Fibroblast of skin of right biceps (primary cell): ENCODE data around the gene CHST14.

ENCODE experiments used
- DNase-seq: peaks from one replicate; pipeline ENCODE4 v3.0.0-alpha.2; 2013

The CHST14 gene

DNA sequence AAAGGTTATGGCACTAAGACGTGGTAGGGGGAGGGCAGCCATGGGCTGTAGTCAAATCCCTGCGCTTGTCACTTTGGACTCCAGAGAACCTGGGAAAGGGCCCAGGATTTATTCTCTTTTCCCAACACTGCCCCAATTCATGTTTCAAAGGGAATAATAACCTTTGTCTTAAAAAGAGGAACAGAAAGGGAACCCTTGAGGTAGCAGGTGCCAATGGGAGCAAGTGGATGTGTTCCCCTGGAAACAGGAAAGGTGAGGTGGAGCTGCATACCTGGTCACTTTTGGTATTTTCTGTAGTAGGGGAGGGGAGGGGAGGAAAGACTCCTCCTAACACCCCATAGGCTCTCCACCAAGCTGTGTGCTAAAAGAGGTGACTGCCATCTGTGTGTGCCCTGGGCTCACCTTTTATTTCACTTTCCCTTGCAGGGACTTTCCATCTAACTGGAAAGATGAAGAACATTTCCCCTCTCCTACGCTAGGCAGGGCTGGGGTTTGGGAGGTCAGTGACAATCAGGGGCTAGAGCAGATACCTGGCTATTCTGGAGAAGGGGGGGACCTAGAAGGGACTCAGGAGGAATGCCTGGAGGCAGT is 6.1 kb upstream of the CHST14 start:
- DNase-seq = no peak

DNA sequence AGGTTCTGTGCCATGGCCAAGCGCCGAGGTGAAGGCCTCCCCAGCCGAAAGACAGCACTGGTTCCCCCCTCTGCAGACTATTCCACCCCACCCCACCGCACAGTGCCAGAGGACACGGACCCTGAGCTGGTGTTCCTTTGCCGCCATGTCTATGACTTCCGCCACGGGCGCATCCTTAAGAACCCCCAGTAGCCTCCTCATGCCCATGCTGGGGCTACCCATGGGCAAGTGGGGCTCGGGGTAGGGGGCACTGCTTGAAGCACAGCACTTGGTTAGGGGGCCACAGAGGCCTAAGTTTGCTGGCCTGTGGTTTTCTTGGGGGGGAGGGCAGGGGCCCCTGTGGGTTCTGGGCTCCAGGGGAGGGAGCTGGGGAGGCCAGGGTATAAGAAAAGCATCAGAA is 4.8 kb upstream of the CHST14 start:
- DNase-seq = no peak

DNA sequence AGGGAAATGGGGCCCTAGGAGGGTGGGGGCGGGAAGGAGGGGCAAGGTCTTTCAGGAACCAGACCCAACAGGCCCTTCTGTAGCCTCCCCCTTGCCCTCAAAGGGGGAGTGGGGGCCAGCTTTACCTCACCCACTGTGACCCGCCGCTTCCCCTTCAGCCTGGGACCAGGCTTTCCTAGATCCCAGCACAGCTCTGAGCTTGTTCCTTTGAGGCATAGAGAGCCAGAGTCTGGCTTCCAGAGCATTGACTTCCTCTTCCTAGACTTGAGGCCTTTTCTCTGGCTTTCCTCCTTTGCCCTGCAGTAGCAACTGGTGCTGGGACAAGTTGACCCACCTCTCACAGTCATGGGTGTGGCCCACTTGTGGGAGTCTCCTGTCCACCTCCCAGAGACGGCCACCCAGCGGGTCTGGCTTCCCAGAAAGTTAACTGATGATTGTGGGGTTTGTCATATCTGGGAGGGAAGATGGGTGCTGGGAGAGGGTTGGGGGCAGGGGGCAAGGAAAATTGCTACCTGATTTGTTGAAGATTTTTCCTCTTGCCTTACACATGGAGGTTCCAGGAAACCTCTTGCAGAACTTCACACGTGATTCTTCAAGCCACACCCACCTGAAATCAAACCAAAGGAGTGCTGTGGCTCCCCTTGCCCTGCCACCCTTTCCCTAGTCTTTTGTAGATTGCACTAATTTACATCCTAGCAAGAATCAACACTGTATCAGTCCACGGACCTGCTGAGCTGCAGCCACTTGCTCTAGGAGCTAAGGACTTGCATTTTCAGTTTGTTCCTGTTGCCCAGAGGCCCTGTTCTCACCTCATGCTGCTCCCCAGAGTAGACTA is 4.1 kb upstream of the CHST14 start:
- DNase-seq = no peak

DNA sequence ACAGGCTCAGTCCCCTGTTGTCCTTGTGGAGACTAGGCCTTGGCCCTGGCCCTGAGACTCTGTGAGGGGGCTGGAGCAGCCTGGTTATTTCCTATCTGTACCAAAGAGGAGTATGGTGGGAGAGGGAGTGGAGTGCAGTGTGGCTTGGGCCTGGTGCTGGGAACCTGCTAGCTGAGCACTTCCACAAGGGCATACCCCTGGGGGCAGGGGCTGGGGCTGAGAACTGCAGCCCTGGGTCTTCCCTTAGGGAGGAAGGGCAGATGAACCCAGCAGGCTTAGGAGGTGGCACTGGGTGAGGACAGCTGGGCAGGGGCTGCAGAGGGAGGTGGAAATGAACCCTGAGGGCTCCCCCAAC is 3.5 kb upstream of the CHST14 start:
- no peak for DNase-seq

GRCh38 chr15:40468898-40469331 is 1.9 kb upstream of the CHST14 start:
- no peak for DNase-seq

DNA sequence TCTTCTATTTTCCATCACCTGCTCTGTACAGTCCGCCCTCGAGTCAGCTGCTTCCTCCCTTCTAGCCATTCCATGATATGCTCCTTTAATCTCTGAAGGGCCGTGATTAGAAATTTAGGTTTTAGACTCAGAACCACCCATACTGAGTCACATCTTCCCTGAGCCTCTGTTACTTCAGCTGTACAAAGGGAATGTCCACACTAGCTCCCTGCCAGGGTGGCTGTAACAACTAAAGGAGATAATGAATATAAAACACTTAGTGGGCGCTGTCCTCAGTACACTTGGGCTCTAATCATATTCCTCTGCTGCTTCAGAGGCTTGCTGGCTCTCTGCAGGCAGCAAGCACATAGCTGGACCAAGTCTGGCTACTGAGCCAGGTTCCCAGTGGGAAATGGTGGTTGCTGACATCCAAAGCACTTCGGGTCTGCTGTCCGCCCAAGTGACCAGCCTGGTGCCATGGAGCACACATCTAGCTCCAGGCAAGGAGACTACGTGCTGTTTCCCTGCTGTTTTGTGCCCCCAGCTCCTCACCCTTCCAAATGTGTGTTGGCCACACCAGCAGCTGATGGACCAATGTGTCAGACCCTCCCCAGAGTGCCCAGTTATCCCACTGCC is 901 bp upstream of the CHST14 start:
- no peak for DNase-seq

GRCh38 chr15:40471105-40471807 is 472 bp downstream of the CHST14 start:
- peak; percentile 15 for DNase-seq

- peak; percentile 22 for DNase-seq
Measured at GRCh38 chr15:40471808-40472150, 995 bp downstream of the CHST14 start.

DNA sequence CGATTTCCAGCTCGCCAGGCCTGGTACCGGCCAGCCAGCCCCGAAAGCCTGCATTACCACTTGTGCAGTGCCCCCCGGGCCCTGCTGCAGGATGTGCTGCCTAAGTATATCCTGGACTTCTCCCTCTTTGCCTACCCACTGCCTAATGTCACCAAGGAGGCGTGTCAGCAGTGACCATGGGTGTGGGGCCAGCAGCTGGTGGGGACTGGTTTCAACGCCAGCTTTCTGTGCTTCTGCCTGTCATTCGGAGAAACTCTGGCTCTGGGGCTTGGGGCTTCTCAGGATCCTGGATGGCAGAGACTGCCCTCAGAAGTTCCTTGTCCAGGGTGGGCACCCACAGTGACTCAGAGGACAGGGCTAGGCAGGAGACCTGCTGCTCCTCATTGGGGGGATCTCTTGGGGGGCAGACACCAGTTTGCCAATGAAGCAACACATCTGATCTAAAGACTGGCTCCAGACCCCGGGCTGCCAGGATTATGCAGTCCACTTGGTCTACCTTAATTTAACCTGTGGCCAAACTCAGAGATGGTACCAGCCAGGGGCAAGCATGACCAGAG is 1.5 kb downstream of the CHST14 start:
- DNase-seq = no peak

DNA sequence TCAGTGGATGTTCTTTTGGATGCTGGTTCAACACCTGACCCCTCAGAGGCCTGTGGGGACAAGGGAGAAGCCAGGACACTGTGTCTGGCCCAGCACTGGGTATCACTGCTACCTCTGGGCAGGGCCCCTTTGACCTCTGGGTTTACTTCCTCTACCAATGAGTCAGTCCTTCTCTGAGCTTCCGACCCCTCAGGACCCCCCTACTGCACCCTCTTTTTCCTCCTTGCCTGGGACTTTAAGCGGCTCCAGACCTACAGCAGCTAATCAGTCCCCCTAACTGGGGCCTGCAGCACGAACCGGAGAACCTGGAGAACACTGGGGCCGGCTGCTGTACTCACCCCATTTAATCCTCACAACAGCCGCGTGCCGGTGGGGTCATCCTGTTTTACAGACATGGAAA is 3.8 kb downstream of the CHST14 start:
- DNase-seq = no peak

GRCh38 chr15:40477642-40478327 is 7.0 kb downstream of the CHST14 start:
- DNase-seq = no peak

DNA sequence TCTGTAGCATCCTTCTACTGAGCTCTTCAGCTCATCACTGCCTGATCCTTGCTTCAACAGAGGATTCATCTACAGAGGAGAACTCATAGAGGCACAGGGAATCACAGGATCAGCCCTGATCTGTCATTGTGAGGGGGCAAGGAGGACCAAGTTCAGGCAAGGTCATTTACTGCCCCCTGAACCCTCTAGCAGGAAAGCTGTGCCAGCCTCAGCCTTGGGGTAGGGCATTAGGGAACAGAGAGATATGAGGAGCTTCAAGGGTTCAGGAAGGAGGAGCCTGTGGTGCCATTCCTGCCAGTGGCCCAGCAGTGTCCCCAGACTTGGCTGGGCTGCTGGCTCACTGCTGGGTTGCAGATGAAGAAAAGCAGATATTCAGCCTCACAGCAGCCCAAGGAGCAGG is 8.2 kb downstream of the CHST14 start:
- no peak for DNase-seq

DNA sequence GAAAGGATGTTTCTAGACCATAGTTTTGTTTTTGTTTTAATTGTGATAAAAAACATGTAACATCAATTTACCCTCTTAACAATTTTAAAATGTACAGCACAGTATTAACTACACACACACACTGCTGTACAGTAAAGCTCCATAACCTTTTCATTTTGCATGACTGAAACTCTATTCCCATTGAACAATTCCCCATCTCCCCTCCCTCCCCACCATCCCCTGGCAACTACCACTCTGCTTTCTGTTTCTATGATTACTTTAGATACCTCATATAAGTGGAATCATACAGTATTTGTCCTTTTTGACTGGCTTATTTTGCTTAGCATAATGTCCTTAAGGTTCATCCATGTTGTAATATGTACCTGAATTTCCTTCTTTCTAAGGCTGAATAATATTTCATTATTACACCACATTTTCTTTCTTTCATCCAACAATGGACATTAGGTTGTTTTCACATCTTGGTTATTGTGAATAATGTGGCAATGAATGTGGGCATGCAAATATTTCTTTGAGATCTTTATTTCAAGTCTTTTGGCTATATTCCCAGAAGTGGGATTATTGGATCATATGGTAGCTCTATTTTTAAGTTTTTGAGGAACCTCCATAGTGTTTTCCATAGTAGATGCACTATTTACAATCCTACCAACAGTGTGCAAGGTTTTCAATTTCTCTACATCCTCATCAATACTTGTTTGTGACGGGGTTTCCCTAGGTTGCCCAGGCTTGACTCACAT is 10.7 kb downstream of the CHST14 start:
- DNase-seq = no peak

DNA sequence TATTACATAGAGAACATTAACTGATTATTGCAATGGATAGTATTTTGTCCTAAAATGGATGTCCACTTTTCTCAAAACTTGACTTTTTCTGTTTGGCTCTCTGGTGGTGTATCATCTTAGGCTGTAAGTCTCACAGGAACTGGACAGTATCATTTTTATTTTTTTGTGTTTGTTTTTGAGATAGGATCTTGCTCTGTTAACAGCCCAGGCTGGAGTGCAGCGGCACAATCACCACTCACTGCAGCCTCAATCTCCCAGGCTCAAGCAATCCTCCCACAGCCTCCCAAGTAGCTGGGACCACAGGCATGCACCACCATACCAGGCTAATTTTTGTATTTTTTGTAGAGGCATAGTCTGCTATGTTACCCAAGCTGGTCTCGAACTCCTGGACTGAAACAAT is 13.1 kb downstream of the CHST14 start:
- no peak for DNase-seq

DNA sequence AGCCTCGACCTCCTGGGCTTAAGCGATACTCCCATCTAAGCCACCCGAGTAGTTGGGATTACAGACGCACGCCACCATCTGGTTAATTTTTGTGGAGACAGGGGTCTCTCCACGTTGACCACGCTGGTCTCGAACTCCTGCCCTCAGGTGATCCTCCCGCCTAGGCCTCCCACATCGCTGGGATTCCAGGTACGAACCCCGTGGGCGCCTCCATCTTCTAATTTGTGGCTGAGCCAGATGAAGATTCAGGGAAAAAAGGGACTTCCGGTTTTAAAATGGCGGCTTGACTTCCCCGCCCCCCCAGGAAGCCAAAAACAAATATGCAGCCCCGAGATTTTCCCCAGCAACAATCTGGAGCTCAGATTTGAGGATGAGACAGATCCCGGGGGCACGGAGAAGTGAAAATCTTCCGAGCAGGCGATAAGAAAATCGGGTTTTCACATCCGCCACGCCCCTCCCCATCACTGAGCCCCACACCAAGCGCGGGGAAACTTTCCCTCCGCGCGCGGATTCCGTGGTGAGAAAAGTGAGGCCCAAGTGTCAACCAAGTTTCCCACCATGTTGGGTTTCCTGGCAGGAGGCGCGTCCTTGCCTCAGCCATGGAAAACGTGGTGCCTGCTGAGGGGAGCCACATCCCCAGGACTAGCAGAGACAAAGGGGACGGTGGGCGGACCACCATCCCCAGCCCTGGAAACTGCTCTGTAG is 15.4 kb downstream of the CHST14 start:
- DNase-seq = no peak

DNA sequence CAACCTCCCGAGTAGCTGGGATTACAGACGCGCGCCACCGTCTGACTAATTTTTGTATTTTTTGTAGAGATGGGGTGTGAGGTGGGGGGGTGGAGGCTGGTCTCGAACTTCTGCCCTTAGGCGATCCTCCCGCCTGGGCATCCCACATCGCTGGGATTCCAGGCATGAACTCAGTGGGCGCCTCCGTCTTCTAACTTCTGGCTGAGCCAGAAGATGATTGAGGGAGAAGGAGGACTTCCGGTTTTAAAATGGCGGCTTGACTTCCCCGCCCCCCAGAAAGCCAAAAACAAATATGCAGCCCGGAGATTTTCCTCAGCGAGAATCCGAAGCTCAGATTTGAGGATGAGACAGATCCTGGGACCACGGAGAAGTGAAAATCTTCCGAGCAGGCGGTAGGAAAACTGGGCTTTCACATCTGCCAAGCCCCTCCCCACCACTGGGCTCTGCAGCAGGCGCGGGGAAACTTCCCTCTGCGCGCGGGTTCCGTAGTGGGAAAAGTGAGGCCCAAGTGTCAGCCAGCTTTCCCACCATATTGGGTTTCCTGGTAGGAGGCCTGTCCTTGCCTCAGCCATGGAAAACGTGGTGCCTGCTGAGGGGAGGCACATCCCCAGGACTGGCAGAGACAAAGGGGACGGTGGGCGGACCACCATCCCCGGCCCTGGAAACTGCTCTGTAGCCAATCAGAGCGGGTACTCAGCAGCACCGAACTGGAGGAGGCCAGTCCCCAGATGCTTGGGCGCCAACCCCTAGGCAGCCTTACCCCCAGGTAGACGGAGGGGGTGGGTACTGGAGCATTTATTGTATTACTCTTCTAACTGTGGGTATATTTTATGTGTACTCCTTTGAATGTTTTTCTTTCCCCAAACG is 17.3 kb downstream of the CHST14 start:
- no peak for DNase-seq

DNA sequence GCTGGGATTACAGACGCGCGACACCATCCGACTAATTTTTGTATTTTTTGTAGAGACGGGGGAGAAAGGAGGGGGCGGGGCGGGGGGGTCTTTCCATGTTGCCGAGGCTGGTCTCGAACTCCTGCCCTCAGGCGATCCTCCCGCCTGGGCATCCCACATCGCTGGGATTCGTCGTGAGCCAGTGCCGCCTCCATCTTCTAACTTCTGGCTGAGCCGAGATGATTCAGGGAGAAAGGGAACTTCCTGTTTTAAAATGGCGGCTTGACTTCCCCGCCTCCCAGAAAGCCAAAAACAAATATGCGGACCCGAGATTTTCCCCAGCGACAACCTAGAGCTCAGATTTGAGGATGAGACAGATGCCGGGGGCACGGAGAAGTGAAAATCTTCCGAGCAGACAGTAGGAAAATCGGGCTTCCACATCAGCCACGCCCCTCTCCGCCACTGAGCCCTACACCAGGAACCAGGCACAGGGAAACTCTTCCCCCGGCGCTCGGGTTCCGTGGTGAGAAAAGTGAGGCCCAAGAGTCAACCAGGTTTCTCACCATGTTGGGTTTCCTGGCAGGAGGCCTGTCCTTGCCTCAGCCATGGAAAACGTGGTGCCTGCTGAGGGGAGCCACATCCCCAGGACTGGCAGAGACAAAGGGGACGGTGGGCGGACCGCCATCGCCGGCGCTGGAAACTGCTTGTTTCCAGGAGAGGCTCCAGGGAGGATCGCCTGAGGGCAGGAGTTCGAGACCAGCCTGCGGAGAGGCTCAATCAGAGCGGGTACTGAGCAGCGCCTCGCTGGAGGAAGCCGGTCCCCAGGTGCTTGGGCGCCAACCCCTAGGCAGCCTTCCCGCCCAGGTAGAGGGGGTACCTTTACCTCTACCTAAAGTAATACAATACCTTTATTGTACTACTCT is 18.7 kb downstream of the CHST14 start:
- no peak for DNase-seq

DNA sequence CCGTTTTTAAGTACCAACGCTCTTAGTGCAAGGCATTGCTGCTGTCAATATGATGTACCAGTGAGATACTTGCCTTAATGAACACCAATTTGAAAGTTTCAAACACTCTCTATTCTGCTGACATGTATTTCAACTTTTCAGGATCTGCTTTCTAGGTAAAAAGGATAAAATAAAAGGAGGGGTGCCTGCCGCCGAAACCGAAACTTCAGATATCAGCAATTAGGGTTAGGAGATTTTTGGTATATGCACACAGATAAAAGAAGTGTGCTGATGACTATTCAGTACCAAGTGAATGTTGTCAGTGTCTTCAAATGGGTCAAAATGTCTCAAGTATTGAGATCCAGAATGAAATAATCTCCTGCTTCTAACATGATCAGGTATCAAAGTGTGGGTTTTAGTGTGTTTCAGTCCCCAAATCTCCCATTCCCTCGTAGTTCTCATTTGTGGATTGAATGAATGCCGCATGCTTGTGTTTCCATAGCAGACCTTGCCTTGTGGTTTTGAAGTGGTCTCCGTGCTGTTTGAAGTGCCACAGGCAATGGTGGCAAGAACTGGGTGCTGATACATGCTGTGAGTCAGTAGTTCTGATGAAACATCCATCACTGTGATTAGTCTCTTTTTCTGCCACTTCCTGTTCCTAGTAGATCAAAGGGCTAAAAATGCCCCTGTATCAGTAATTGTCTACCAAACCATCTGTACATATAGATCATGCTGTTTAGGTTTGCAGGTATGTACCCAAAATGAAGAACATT is 22.5 kb downstream of the CHST14 start:
- peak; percentile 17 for DNase-seq

GRCh38 chr15:40495516-40495915 is 24.7 kb downstream of the CHST14 start:
- no peak for DNase-seq
